ENCODE measurements around the gene FOXP1. TPM values are rescaled to one million over a fixed set of nuclear protein-coding genes. Genes with fewer than 3 reads are reported as not detected.

The FOXP1 gene
- total RNA-seq, 1 donor from 2014 or later: 31.1 TPM

GRCh38 chr3:71482771-71483170, 100.8 kb downstream of the FOXP1 start:
- no peak for TF ChIP-seq CTCF (IDR thresholded peaks at IDR 0.05; ENCODE audit: partially characterized antibody, unreplicated experiment)
- Mint-ChIP-seq H3K4me1 (ENCODE audit: low read depth, unreplicated experiment) (peaks cover 8% of the 10 kb centered on the region), H3K27ac (ENCODE audit: unreplicated experiment) (no peak overlapping the region), H3K9me3 (ENCODE audit: unreplicated experiment) (peaks cover 8% of the 10 kb centered on the region), H3K27me3 (ENCODE audit: unreplicated experiment) (peaks cover 5% of the 10 kb centered on the region), H3K36me3 (ENCODE audit: unreplicated experiment) (no peaks in the 10 kb centered on the region), H3K4me3 (ENCODE audit: unreplicated experiment) (no peak overlapping the region)
- no peak for DNase-seq

- H3K4me3 Mint-ChIP-seq (ENCODE audit: unreplicated experiment): no peak overlapping the region
- DNase-seq: no peak
- peaks cover 6% of the 10 kb centered on the region for H3K36me3 Mint-ChIP-seq (ENCODE audit: unreplicated experiment)
- H3K9me3 Mint-ChIP-seq (ENCODE audit: unreplicated experiment): peaks cover 8% of the 10 kb centered on the region
- H3K27ac Mint-ChIP-seq (ENCODE audit: unreplicated experiment): no peak overlapping the region
- H3K27me3 Mint-ChIP-seq (ENCODE audit: unreplicated experiment): peaks cover 4% of the 10 kb centered on the region
- peaks cover 8% of the 10 kb centered on the region for H3K4me1 Mint-ChIP-seq (ENCODE audit: low read depth, unreplicated experiment)
- TF ChIP-seq CTCF (IDR thresholded peaks at IDR 0.05; ENCODE audit: partially characterized antibody, unreplicated experiment): no peak
Observed at GRCh38 chr3:71478568-71478967, 105.0 kb downstream of the FOXP1 start.

- DNase-seq: no peak
- Mint-ChIP-seq H3K4me1 (ENCODE audit: low read depth, unreplicated experiment) (peaks cover 6% of the 10 kb centered on the region), H3K4me3 (ENCODE audit: unreplicated experiment) (no peak overlapping the region), H3K36me3 (ENCODE audit: unreplicated experiment) (peaks cover 13% of the 10 kb centered on the region), H3K9me3 (ENCODE audit: unreplicated experiment) (peaks cover 6% of the 10 kb centered on the region), H3K27ac (ENCODE audit: unreplicated experiment) (no peak overlapping the region), H3K27me3 (ENCODE audit: unreplicated experiment) (peaks cover 3% of the 10 kb centered on the region)
- TF ChIP-seq CTCF (IDR thresholded peaks at IDR 0.05; ENCODE audit: partially characterized antibody, unreplicated experiment): no peak
Observed at GRCh38 chr3:71476950-71477349, 106.6 kb downstream of the FOXP1 start.

- Mint-ChIP-seq H3K27me3 (ENCODE audit: unreplicated experiment) (no peaks in the 10 kb centered on the region), H3K9me3 (ENCODE audit: unreplicated experiment) (no peaks in the 10 kb centered on the region), H3K27ac (ENCODE audit: unreplicated experiment) (no peak overlapping the region), H3K4me3 (ENCODE audit: unreplicated experiment) (no peak overlapping the region), H3K36me3 (ENCODE audit: unreplicated experiment) (peaks cover 11% of the 10 kb centered on the region), H3K4me1 (ENCODE audit: low read depth, unreplicated experiment) (no peaks in the 10 kb centered on the region)
- TF ChIP-seq CTCF (IDR thresholded peaks at IDR 0.05; ENCODE audit: partially characterized antibody, unreplicated experiment): no peak
- DNase-seq: no peak
Observed at GRCh38 chr3:71469138-71469435, 114.4 kb downstream of the FOXP1 start.

- Mint-ChIP-seq H3K27me3 (ENCODE audit: unreplicated experiment) (no peaks in the 10 kb centered on the region), H3K4me3 (ENCODE audit: unreplicated experiment) (no peak overlapping the region), H3K4me1 (ENCODE audit: low read depth, unreplicated experiment) (no peaks in the 10 kb centered on the region), H3K27ac (ENCODE audit: unreplicated experiment) (no peak overlapping the region), H3K9me3 (ENCODE audit: unreplicated experiment) (no peaks in the 10 kb centered on the region), H3K36me3 (ENCODE audit: unreplicated experiment) (peaks cover 6% of the 10 kb centered on the region)
- DNase-seq: no peak
- TF ChIP-seq CTCF (IDR thresholded peaks at IDR 0.05; ENCODE audit: partially characterized antibody, unreplicated experiment): no peak
Observed at GRCh38 chr3:71468311-71469137, 115.0 kb downstream of the FOXP1 start.

Measured in glutamatergic neuron (in vitro differentiated cells).